SK-N-DZ (cell line): ENCODE data around the gene RNF43.
"Not testable (repeated sequence)": the region's sequence is repeated elsewhere in the genome, so short reads cannot be mapped to it uniquely, and the experiment has no call there.

Source experiments
- DNase-seq: peaks from one replicate; pipeline ENCODE4 v3.0.0-alpha.2; 2015; ENCODE audit warnings: low spot score

The RNF43 gene

DNA sequence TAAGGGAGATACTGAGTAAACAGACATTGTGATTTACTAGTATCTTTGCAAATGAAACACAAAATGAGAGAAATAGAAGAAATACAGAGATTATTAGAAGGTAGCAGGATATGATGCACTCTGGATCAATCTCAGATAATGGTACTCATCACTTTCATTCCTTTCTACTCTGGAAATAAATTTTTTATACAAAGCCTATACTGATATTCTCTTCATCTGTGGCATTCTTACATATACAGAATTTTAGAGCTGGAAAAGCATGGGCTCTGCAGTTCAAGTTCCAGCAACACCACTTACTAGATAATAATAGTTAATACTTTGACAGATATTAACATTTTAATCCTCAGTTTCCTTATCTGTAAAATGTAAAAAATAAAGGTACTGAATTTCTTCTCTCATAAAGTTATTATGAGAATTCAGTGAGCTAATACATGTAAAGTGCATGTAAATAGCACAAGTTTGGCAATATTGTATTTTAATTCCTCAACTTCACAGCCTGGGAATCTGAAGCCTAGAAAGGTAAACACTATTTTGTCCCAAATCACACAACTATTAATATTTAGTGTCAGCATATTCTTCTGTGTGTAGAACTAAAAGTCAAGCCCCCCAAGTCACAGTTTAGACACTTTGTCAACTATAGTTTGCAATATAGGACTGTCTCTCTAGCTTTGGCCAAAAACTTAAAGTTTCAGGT lies 6.5 kb downstream of the RNF43 start:
- no peak for DNase-seq

GRCh38 chr17:58409432-58409831 lies 7.9 kb downstream of the RNF43 start:
- DNase-seq: no peak

GRCh38 chr17:58403311-58403710 lies 14.0 kb downstream of the RNF43 start:
- DNase-seq: no peak

DNA sequence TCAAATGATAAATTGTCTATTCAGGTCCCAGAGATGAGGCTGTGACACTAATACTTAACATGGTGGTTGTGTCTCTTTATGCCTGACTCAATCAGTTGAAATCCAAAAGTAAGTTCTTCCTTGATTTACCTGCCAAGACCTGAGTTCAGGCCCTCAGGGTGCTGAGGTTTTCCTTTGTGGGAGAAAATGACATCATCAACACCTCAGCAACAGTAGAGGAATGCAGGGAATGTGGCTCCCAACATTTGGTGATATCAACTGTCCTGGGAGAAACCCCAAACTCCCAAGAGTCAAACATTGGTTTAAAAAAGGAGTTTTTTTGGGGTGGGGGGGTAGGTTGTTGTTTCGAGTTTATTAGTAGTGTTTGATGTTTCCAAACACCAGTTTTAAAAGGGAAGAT lies 14.7 kb downstream of the RNF43 start:
- DNase-seq: no peak

GRCh38 chr17:58402047-58402446 lies 15.3 kb downstream of the RNF43 start:
- DNase-seq: no peak

DNA sequence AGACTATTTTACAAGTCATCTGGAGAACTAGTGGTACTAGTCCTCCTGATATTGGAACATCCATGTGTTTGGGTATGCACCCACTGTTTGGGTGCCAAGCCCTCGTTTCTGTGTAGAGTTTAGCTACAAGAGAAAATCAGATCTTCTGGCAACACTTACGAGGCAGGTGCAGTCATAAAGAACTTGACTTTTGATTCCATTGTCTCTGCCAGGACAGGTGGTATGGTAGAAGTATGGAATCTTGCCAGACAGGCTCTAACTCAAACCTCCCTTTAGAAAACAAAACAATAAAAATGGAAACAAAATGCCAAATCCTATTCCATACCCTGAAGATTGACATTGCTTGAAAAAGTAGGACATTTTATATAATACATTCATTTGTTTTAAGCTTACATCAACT lies 16.0 kb downstream of the RNF43 start:
- no peak for DNase-seq

DNA sequence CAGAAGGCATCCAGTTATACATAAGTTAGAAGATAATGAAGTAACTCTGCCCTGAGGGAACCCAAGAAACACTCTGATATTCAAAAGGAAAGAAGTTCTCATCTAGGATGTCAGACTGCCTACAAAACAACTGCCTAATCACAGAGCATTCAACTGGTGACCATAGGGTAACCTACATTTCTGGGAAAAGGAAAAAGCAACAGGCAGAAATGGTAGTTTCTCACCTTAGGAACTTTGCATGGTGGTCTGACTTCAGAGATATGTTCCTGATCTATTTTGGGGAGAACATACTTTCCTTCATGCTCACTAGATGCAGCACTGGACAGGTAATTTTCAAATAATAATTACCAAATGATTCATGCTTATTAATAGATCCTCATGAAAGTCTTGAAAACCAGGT lies 16.5 kb downstream of the RNF43 start:
- DNase-seq: no peak

- no peak for DNase-seq
Observed at GRCh38 chr17:58399974-58400373, 17.4 kb downstream of the RNF43 start.

- no peak for DNase-seq
Observed at GRCh38 chr17:58398574-58399266, 18.6 kb downstream of the RNF43 start.

- DNase-seq: not testable (repeated sequence)
Observed at GRCh38 chr17:58397421-58397820, 19.9 kb downstream of the RNF43 start.

GRCh38 chr17:58396173-58396572 lies 21.2 kb downstream of the RNF43 start:
- no peak for DNase-seq

- DNase-seq: no peak
Observed at GRCh38 chr17:58394534-58395223, 22.7 kb downstream of the RNF43 start.

DNA sequence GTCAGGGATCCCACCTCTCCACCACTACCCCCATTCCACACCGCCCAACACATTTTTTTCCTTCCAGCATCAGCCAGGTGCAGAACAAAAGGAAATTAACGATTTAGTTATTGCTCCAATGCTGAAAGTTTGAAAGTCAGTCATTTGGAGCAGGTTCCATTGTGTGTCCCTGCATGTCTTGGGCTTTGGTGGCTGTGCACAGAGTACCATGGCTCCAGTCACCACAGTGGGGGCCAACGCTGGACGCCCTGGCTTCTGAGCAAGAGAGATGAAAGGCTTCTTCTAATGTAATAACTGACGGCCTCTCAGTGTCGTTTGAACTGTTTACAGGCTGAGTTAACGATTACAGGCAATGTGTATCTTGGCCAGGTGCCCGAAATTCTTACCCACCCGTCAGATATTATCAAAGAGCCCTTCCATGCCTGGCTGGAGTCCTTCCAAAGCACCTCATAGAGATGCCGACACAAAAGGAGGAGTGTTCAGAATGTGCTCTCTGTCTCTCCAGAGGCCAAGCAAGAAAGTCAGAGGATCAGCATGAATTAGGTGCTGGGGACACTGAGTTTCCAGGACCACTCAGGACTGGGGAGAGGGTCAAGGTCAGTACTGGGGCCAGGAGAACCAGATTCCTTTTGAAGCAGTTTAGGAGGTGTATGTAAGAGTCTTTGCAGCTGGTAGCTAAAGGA lies 25.9 kb downstream of the RNF43 start:
- peak; percentile 86 for DNase-seq

GRCh38 chr17:58390884-58391283 lies 26.4 kb downstream of the RNF43 start:
- no peak for DNase-seq

DNA sequence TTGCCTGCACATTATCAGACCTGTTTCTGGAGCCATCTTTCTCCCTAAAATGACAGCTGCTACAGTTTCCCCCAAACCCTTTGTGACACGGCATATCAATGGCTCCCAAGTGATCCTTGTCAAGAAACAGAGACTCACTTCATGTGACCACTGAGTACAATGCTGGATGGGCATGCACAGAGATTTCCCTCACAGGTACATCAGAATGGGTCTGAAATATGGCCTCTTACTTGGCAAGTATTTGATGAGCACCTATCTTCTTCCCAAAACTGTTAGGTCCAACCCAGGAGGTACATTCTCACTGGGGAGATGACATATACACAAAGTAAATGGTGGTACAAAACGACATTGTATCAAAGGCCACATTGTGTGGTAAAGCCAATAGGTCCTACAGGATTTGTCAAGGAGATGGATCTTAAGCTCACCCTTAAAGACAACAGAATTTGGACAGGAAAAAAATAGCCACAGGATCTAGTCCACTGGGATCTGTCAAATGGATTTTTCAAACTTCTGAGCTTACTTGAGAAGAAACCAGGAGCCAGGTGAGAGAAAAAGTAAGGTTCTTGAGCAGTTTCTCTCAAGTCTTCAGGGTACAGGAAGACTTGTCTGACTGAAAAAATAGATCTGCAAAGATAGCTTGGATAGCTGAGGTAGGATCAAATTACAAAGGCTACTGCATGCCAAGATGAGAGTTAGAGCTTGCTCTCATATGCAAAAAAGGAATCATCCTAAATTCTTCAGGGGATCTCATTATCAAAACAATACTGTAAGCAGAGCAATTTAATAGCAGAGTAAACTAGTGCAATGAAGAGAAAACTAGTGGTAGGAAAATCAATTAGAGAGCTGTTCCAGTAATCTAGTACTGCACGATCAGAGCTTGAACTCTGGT lies 28.8 kb downstream of the RNF43 start:
- no peak for DNase-seq

GRCh38 chr17:58387834-58388233 lies 29.5 kb downstream of the RNF43 start:
- no peak for DNase-seq

GRCh38 chr17:58386708-58387107 lies 30.6 kb downstream of the RNF43 start:
- DNase-seq: no peak

DNA sequence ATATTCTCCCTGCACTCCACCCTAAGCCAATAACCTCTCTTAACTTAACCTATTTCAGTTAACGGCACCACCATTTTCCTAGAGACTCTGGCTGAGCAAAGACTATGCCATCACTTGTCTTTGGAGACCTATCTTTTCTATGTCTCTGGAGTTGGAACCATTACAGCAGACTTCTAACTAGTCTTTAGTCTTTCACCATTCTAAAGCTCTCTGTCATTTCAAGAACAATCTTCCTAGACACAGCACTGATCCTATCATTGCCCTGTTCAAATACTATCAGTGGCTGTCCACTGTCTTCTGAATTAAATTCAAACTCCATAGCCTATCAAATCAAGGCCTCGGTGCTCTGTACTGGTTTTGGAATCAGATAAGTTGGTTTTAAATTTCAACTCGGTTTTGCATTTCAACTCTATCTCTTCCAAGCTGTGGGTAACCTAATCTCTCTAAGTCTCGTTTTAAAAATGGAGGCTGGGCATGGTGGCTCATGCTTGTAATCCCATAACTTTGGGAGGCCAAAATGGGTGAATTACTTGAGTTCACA lies 31.9 kb downstream of the RNF43 start:
- peak; percentile 27 for DNase-seq

GRCh38 chr17:58384897-58385296 lies 32.4 kb downstream of the RNF43 start:
- no peak for DNase-seq

DNA sequence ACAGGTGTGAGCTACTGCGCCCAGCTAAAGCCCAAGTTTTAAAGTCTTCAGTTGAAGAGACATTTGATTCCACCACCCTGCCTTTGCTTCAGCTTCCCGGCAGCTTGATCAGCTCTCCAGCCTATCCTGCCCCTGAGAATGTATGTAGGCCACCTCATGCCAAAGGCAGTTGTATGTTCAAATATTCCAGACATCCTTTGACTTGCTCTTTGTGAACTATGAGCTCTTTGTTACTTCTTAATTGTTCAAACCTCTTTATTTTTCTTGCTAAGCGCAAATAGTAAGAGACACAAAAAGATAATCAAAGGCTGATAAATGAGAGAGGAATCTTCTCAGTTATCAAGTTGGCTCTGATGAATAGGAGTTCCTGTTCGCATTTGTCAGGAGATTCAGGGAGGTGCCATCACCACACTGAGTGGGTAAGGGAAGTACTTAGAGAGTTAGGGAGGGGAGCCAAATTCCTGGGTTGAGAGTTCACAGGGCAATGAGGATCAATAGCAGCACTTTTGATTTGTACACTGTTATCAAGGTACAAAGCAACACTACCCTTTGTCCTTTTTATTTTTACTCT lies 33.4 kb downstream of the RNF43 start:
- DNase-seq: no peak

DNA sequence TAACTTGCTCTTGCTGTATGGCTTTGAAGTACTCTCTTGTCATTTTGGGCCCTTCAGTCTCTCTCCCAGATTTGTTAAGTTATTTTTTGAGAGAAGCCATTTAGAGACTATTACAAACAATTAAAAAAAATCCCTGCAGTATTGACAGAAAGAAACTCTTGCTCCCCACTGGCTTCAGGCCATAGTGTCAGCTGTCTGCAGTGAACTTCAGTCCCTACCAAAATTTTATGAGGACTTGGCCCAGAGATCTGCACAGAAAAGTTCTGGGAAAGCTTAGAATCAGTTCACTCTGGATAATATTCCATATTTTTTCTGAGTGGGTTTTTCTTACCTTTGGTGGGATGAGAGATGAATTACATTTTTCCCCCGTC lies 34.5 kb downstream of the RNF43 start:
- DNase-seq: no peak
